HG03064 (cell line): ENCODE data around the gene CTAGE8.
"Not testable (repeated sequence)": the region's sequence is repeated elsewhere in the genome, so short reads cannot be mapped to it uniquely, and the experiment has no call there.

Experiments used
- ATAC-seq: cut with Tn5 transposase; IDR thresholded peaks from one replicate; pipeline ENCODE4 v1.9.1; 2021; ENCODE audit warnings: low read depth; ENCODE audit not compliant: unreplicated experiment

CTAGE8 gene

GRCh38 chr7:144256112-144256511, 13.0 kb downstream of the CTAGE8 start:
- ATAC-seq: no peak

GRCh38 chr7:144255471-144255897, 13.6 kb downstream of the CTAGE8 start:
- ATAC-seq: no peak

GRCh38 chr7:144252307-144252706, 16.8 kb downstream of the CTAGE8 start:
- not testable (repeated sequence) for ATAC-seq

- ATAC-seq: not testable (repeated sequence)
Measured at GRCh38 chr7:144247674-144248330, 21.3 kb downstream of the CTAGE8 start.

- ATAC-seq: not testable (repeated sequence)
Measured at GRCh38 chr7:144246967-144247366, 22.1 kb downstream of the CTAGE8 start.

- ATAC-seq: not testable (repeated sequence)
Measured at GRCh38 chr7:144245372-144245771, 23.7 kb downstream of the CTAGE8 start.

GRCh38 chr7:144239365-144239764, 29.7 kb downstream of the CTAGE8 start, which contains the start of gene OR2A42:
OR2A42 (minus strand) TSS chr7:144239605; CDS start chr7:144232843, 6,762 bp downstream.
- ATAC-seq: not testable (repeated sequence)

- ATAC-seq: not testable (repeated sequence)
Measured at GRCh38 chr7:144238530-144239082, 30.5 kb downstream of the CTAGE8 start.

GRCh38 chr7:144233039-144233438, 36.0 kb downstream of the CTAGE8 start:
- ATAC-seq: not testable (repeated sequence)

- ATAC-seq: not testable (repeated sequence)
Measured at GRCh38 chr7:144231027-144231426, 38.1 kb downstream of the CTAGE8 start.

- ATAC-seq: not testable (repeated sequence)
Measured at GRCh38 chr7:144228810-144229209, 40.3 kb downstream of the CTAGE8 start.

GRCh38 chr7:144226866-144227265, 42.2 kb downstream of the CTAGE8 start:
- not testable (repeated sequence) for ATAC-seq

- ATAC-seq: not testable (repeated sequence)
Measured at GRCh38 chr7:144223675-144224074, 45.4 kb downstream of the CTAGE8 start.

- ATAC-seq: not testable (repeated sequence)
Measured at GRCh38 chr7:144220531-144220930, 48.6 kb downstream of the CTAGE8 start.

- not testable (repeated sequence) for ATAC-seq
Measured at GRCh38 chr7:144219149-144219548, 49.9 kb downstream of the CTAGE8 start.

- not testable (repeated sequence) for ATAC-seq
Measured at GRCh38 chr7:144218581-144218980, 50.5 kb downstream of the CTAGE8 start.

- not testable (repeated sequence) for ATAC-seq
Measured at GRCh38 chr7:144217200-144217599, 51.9 kb downstream of the CTAGE8 start.
